Lower leg skin (tissue), 3 donors: ENCODE results near the gene CASP5.

ENCODE experiments used
- CTCF ChIP-seq, 3 donors: fragments of 450-650 bp; IDR thresholded peaks; one replicate each; pipeline ENCODE4 v1.5.1; 2016; ENCODE audit warnings: antibody characterized with exemption in 3 of 3, mild to moderate bottlenecking in 3 of 3, moderate library complexity in 2 of 3
- POLR2A ChIP-seq, 2 donors: fragments of 450-650 bp; IDR thresholded peaks; one replicate each; pipeline ENCODE4 v1.6.1; 2016 to 2017; ENCODE audit warnings: antibody characterized with exemption in 2 of 2, mild to moderate bottlenecking in 1 of 2, moderate library complexity in 1 of 2

GRCh38 chr11:105042178-105042577 lies 19.2 kb upstream of the CASP5 start:
- no peak for TF ChIP-seq POLR2A (IDR thresholded peaks at IDR 0.05)
- TF ChIP-seq CTCF (IDR thresholded peaks at IDR 0.05), result no peak
